IMR-90 (cell line): ENCODE data around the gene ZYX. TPM values are rescaled to one million over a fixed set of nuclear protein-coding genes. Genes with fewer than 3 reads are reported as not detected.

Experiments
- ATAC-seq: fragments of 200-7000 bp; cut with Tn5 transposase; 2 replicates; pipeline ENCODE4 v1.9.1; 2020; ENCODE audit warnings: low read depth, mild to moderate bottlenecking, moderate library complexity
- BruUV-seq: library from RNA; stranded (reverse); fragments of 400-500 nt; replicated peaks from 2 replicates; lab custom pipeline; 2021; lab: Mats Ljungman, UMichigan
- CTCF ChIA-PET: fragments of 300-600 bp; formaldehyde crosslinking; extraction: SDS; loops from one replicate; lab custom pipeline; 2021; ENCODE audit warnings: antibody characterized with exemption; lab: Yijun Ruan, JAX
- POLR2A ChIA-PET: fragments of 300-600 bp; sonication (Branson Sonifier 250); formaldehyde crosslinking; loops from one replicate; lab custom pipeline; 2022; ENCODE audit warnings: antibody characterized with exemption; ENCODE audit not compliant: unreplicated experiment; lab: Charles Lee
- DNase-seq: peaks from one replicate; pipeline ENCODE4 v3.0.0; 2013
- H2AFZ ChIP-seq: replicated peaks from 2 replicates; pipeline ENCODE3; 2013; ENCODE audit warnings: low read length, mild to moderate bottlenecking; ENCODE audit not compliant: poor library complexity
- H2AK5ac ChIP-seq: 2 replicates; pipeline ENCODE4 v1.6.1; 2013; ENCODE audit warnings: low read depth, low read length, inconsistent platforms
- H2AK9ac ChIP-seq: replicated peaks from 2 replicates; pipeline ENCODE3; 2013; ENCODE audit warnings: mild to moderate bottlenecking, low read depth, low read length, moderate library complexity; ENCODE audit not compliant: poor library complexity
- H2BK120ac ChIP-seq: 2 replicates; pipeline ENCODE4 v1.6.1; 2013; ENCODE audit warnings: low read depth, low read length, inconsistent platforms
- H2BK15ac ChIP-seq: 3 replicates; pipeline ENCODE4 v1.6.1; 2013; ENCODE audit warnings: low read depth, low read length, inconsistent platforms
- H2BK20ac ChIP-seq: 2 replicates; pipeline ENCODE4 v1.6.1; 2013; ENCODE audit warnings: low read depth, mild to moderate bottlenecking, inconsistent platforms, low read length, moderate library complexity
- H2BK5ac ChIP-seq: 2 replicates; pipeline ENCODE4 v1.6.1; 2013; ENCODE audit warnings: mild to moderate bottlenecking, low read depth, low read length, inconsistent platforms; ENCODE audit not compliant: poor library complexity, severe bottlenecking
- H3K14ac ChIP-seq: replicated peaks from 2 replicates; pipeline ENCODE4 v1.6.1; 2013; ENCODE audit warnings: low read depth, low read length, inconsistent platforms
- H3K18ac ChIP-seq: 2 replicates; pipeline ENCODE4 v1.6.1; 2013; ENCODE audit warnings: low read depth, low read length, control low read depth
- H3K23ac ChIP-seq: 2 replicates; pipeline ENCODE4 v1.6.1; 2013; ENCODE audit warnings: low read depth, low read length, inconsistent platforms
- H3K27ac ChIP-seq: 2 replicates; pipeline ENCODE4 v1.5.1; 2013; ENCODE audit warnings: mild to moderate bottlenecking, control low read depth, low read length; ENCODE audit not compliant: insufficient read depth
- H3K27me3 ChIP-seq: 2 replicates; pipeline ENCODE4 v1.6.1; 2013; ENCODE audit warnings: low read length; ENCODE audit not compliant: control insufficient read depth, insufficient read depth
- H3K36me3 ChIP-seq: 2 replicates; pipeline ENCODE4 v1.6.1; 2013; ENCODE audit warnings: low read length, mixed read lengths; ENCODE audit not compliant: control insufficient read depth, insufficient read depth
- H3K4ac ChIP-seq: 2 replicates; pipeline ENCODE4 v1.6.1; 2013; ENCODE audit warnings: low read depth, low read length, inconsistent platforms
- H3K4me1 ChIP-seq: 2 replicates; pipeline ENCODE4 v1.6.1; 2013; ENCODE audit warnings: low read length, mixed read lengths; ENCODE audit not compliant: control insufficient read depth, insufficient read depth
- H3K4me2 ChIP-seq: 2 replicates; pipeline ENCODE4 v1.6.1; 2013; ENCODE audit warnings: low read depth, mild to moderate bottlenecking, control low read depth, low read length, moderate library complexity
- H3K4me3 ChIP-seq: 2 replicates; pipeline ENCODE4 v1.5.1; 2013; ENCODE audit warnings: low read depth, mild to moderate bottlenecking, control low read depth, low read length, moderate library complexity; ENCODE audit not compliant: insufficient read depth
- H3K56ac ChIP-seq: 2 replicates; pipeline ENCODE4 v1.6.1; 2013; ENCODE audit warnings: low read length, inconsistent platforms; ENCODE audit not compliant: insufficient read depth; ENCODE audit errors: extremely low read depth
- H3K79me1 ChIP-seq, 2 experiments: 2 replicates each; pipeline ENCODE4 v1.6.1; 2013; ENCODE audit warnings: low read length in 2 of 2, inconsistent platforms in 1 of 2, low read depth in 1 of 2
- H3K9ac ChIP-seq: 2 replicates; pipeline ENCODE4 v1.6.1; 2013; ENCODE audit warnings: low read depth, low read length, control low read depth
- H3K9me1 ChIP-seq: 2 replicates; pipeline ENCODE4 v1.6.1; 2013; ENCODE audit warnings: low read length, inconsistent platforms; ENCODE audit not compliant: insufficient read depth
- H3K9me3 ChIP-seq: 2 replicates; pipeline ENCODE4 v1.6.1; 2013; ENCODE audit warnings: low read length; ENCODE audit not compliant: control insufficient read depth, insufficient read depth
- H4K20me1 ChIP-seq: 2 replicates; pipeline ENCODE4 v1.6.1; 2013; ENCODE audit warnings: low read length, inconsistent platforms; ENCODE audit not compliant: insufficient read depth
- H4K5ac ChIP-seq: 2 replicates; pipeline ENCODE4 v1.6.1; 2013; ENCODE audit warnings: mild to moderate bottlenecking, low read depth, low read length, control low read depth
- H4K8ac ChIP-seq, 2 experiments: 2 replicates each; pipeline ENCODE4 v1.6.1; 2013; ENCODE audit warnings: low read depth in 2 of 2, low read length in 2 of 2, control low read depth in 1 of 2, inconsistent platforms in 1 of 2
- H4K91ac ChIP-seq: 2 replicates; pipeline ENCODE4 v1.6.1; 2013; ENCODE audit warnings: low read depth, low read length, inconsistent platforms; ENCODE audit not compliant: insufficient read depth
- POLR2A ChIP-seq: IDR thresholded peaks from 2 replicates; pipeline ENCODE4 v1.6.1; 2012; ENCODE audit warnings: mild to moderate bottlenecking, low read depth, low read length
- RFX5 ChIP-seq: IDR thresholded peaks from 2 replicates; pipeline ENCODE4 v1.8.0; 2012; ENCODE audit warnings: low read depth, mild to moderate bottlenecking, low read length, moderate library complexity
- USF2 ChIP-seq: fragments of 150-350 bp; IDR thresholded peaks from 2 replicates; pipeline ENCODE4 v1.6.1; 2017; ENCODE audit warnings: mild to moderate bottlenecking, antibody characterized with exemption, low read length, low read depth
- WGBS, 2 experiments: methylation state at CpG; one replicate each; pipeline versions ENCODE4 v1.1.5 to v1.1.7; 2013; ENCODE audit warnings: missing lambda C conversion rate in 2 of 2; ENCODE audit not compliant: insufficient read length in 1 of 2; ENCODE audit errors: extremely low coverage in 2 of 2; 5-methylcytosine and 5-hydroxymethylcytosine counted together
- dilution Hi-C: fragments of 300-500 bp; cut with HindIII; formaldehyde crosslinking; loops from one replicate; pipeline ENCODE4 v1.14.3; 2018; ENCODE audit warnings: low sequenced_read_pairs; ENCODE audit not compliant: unreplicated experiment
- in situ Hi-C: fragments of 300-500 bp; cut with MboI; formaldehyde crosslinking; loops from 3 replicates; pipeline ENCODE4 v1.14.3; 2019; ENCODE audit warnings: low sequenced_read_pairs, inconsistent platforms, mixed read lengths
- intact Hi-C: fragments of 100-400 bp; cut with micrococcal nuclease; formaldehyde crosslinking; loops from 2 replicates; pipeline ENCODE4 v1.10.0; 2022
- polyA plus RNA-seq, 3 experiments: library from polyadenylated mRNA; depleted of rRNA; stranded (reverse); fragments of >200 nt; gene quantifications; 2 replicates each; pipeline ENCODE4 v1.2.3, GENCODE V29; 2012; ENCODE audit warnings: low replicate concordance in 1 of 3
- total RNA-seq: library from RNA; depleted of rRNA; stranded (reverse); fragments of >200 nt; gene quantifications from 2 replicates; pipeline ENCODE4 v1.2.3, GENCODE V29; 2012

The ZYX gene
- total and polyA plus RNA-seq, 2 of the 4 experiments (the other 2 are of a cell fraction), result 22.6 to 334 TPM

GRCh38 chr7:143382791-143383641 is 1.9 kb downstream of the ZYX start:
- Histone ChIP-seq H3K9ac (peak overlapping the region; percentile 97), H2AK5ac (peak overlapping the region; percentile 54), H3K23ac (peak overlapping the region; percentile 96), H3K56ac (peak overlapping the region; percentile 93; the same call in 1 of the 2 replicates), H3K9me3 (no peaks in the 10 kb centered on the region), H2BK15ac (no peak overlapping the region), H4K20me1 (peaks cover 62% of the 10 kb centered on the region), H3K27me3 (no peaks in the 10 kb centered on the region), H2AFZ (peak overlapping the region; percentile 8), H3K4me3 (peak overlapping the region; percentile 68), H4K8ac (peak overlapping the region in 1 of 2 experiments; percentile 65; a peak in 2 of 4 replicates), H4K5ac (no peak overlapping the region; the same call in 1 of the 2 replicates), H3K36me3 (peaks cover 54% of the 10 kb centered on the region), H4K91ac (no peak overlapping the region), H3K27ac (peak overlapping the region; percentile 100), H3K79me1 (peaks cover 16 to 63% of the 10 kb centered on the region in 2 experiments), H3K14ac (peak overlapping the region; percentile 97), H3K4me2 (peak overlapping the region; percentile 93), H2BK5ac (peak overlapping the region; percentile 22), H3K18ac (peak overlapping the region; percentile 34; the same call in 1 of the 2 replicates), H2BK120ac (no peak overlapping the region), H2AK9ac (peak overlapping the region; percentile 4), H3K4me1 (peaks cover 33% of the 10 kb centered on the region), H3K4ac (peak overlapping the region; percentile 90), H3K9me1 (peaks cover 28% of the 10 kb centered on the region), H2BK20ac (no peak overlapping the region)
- CTCF ChIA-PET, result no interaction called here
- dilution Hi-C loops (no loop called here), in situ Hi-C loops (no loop called here), intact Hi-C loops (loop anchor here (5.0 kb wide), 2 partner anchors 141 to 821 kb away; no protein-coding TSS in a partner anchor)
- DNase-seq (no peak), ATAC-seq (no peak)
- TSS peak; percentile 89 for BruUV-seq
- POLR2A ChIA-PET, result no interaction called here
- WGBS, 2 experiments, result 79% methylated on average over 9 of the region's 15 CpGs; no CpG with 5 or more reads in 1 of the 2 experiments
- TF ChIP-seq USF2 (no peak), POLR2A (0 out of 2 replicates have a peak, but pooled peaks have one; percentile 14), RFX5 (no peak)
